Liver (tissue), 3 donors: Measurements from ENCODE around the gene KCND2.

Source experiments
- ATF3 ChIP-seq: IDR thresholded peaks from 2 replicates; pipeline ENCODE4 v1.6.1; 2016; ENCODE audit warnings: antibody characterized with exemption
- CTCF ChIP-seq: fragments of 150-350 bp; IDR thresholded peaks from 2 replicates; pipeline ENCODE4 v1.5.1; 2017; ENCODE audit warnings: improper control_type of control experiment, low read depth, low read length; ENCODE audit not compliant: missing input control
- GABPA ChIP-seq, 2 donors: IDR thresholded peaks in 1 of 2; conservative IDR thresholded peaks in 1 of 2; 2 replicates each; pipeline ENCODE4 v1.6.1; 2016; ENCODE audit warnings: antibody characterized with exemption in 2 of 2, mild to moderate bottlenecking in 1 of 2, moderate library complexity in 1 of 2
- JUND ChIP-seq, 2 donors: IDR thresholded peaks; 2 replicates each; pipeline ENCODE4 v1.6.1; 2016; ENCODE audit warnings: antibody characterized with exemption in 2 of 2
- RAD21 ChIP-seq, 2 donors: IDR thresholded peaks; 2 replicates each; pipeline ENCODE4 v1.6.1; 2016; ENCODE audit warnings: antibody characterized with exemption in 2 of 2, mild to moderate bottlenecking in 2 of 2
- RXRA ChIP-seq, 2 donors: IDR thresholded peaks; 2 replicates each; pipeline ENCODE4 v1.6.1; 2017 to 2018; ENCODE audit warnings: antibody characterized with exemption in 2 of 2, mild to moderate bottlenecking in 1 of 2
- SP1 ChIP-seq: IDR thresholded peaks from 2 replicates; pipeline ENCODE4 v1.6.1; 2018; ENCODE audit warnings: antibody characterized with exemption, mild to moderate bottlenecking
- TAF1 ChIP-seq: conservative IDR thresholded peaks from 2 replicates; pipeline ENCODE4 v1.6.1; 2016; ENCODE audit warnings: antibody characterized with exemption, mild to moderate bottlenecking
- TF ChIP-seq, protein P1 (sequence below): IDR thresholded peaks from 2 replicates; pipeline ENCODE4 v1.6.1; 2016; ENCODE audit warnings: antibody characterized with exemption, mild to moderate bottlenecking
- TF ChIP-seq, protein P2 (sequence below): IDR thresholded peaks from 2 replicates; pipeline ENCODE4 v1.6.1; 2016; ENCODE audit warnings: antibody characterized with exemption
- donor health status: healthy.
- donor health status: healthy.

GRCh38 chr7:120467676-120468075, 194.7 kb downstream of the KCND2 start:
- no peak for TF ChIP-seq CTCF
- no peak for TF ChIP-seq RXRA (IDR thresholded peaks at IDR 0.05)
- no peak for TF ChIP-seq GABPA (IDR thresholded peaks at IDR 0.05 in 1 of 2, conservative IDR thresholded peaks at IDR 0.05 in 1 of 2)
- TF ChIP-seq, protein P1, sequence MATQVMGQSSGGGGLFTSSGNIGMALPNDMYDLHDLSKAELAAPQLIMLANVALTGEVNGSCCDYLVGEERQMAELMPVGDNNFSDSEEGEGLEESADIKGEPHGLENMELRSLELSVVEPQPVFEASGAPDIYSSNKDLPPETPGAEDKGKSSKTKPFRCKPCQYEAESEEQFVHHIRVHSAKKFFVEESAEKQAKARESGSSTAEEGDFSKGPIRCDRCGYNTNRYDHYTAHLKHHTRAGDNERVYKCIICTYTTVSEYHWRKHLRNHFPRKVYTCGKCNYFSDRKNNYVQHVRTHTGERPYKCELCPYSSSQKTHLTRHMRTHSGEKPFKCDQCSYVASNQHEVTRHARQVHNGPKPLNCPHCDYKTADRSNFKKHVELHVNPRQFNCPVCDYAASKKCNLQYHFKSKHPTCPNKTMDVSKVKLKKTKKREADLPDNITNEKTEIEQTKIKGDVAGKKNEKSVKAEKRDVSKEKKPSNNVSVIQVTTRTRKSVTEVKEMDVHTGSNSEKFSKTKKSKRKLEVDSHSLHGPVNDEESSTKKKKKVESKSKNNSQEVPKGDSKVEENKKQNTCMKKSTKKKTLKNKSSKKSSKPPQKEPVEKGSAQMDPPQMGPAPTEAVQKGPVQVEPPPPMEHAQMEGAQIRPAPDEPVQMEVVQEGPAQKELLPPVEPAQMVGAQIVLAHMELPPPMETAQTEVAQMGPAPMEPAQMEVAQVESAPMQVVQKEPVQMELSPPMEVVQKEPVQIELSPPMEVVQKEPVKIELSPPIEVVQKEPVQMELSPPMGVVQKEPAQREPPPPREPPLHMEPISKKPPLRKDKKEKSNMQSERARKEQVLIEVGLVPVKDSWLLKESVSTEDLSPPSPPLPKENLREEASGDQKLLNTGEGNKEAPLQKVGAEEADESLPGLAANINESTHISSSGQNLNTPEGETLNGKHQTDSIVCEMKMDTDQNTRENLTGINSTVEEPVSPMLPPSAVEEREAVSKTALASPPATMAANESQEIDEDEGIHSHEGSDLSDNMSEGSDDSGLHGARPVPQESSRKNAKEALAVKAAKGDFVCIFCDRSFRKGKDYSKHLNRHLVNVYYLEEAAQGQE = no peak
- no peak for TF ChIP-seq JUND (IDR thresholded peaks at IDR 0.05)
- TF ChIP-seq, protein P2, sequence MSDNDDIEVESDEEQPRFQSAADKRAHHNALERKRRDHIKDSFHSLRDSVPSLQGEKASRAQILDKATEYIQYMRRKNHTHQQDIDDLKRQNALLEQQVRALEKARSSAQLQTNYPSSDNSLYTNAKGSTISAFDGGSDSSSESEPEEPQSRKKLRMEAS = no peak
- TF ChIP-seq SP1 = no peak
- TF ChIP-seq RAD21 (IDR thresholded peaks at IDR 0.05) = no peak
- no peak for TF ChIP-seq ATF3
- TF ChIP-seq TAF1 = no peak
